CD4-positive, alpha-beta T cell treated with Interleukin-15 for 1 hour (primary cell): ENCODE results near the gene SCRG1.

ENCODE experiments used
- DNase-seq: peaks from one replicate; pipeline ENCODE4 v3.0.0-alpha.2; 2020

Gene SCRG1

GRCh38 chr4:173398779-173399415 lies at the start of gene SCRG1:
Gene SCRG1, minus strand, starts transcription at chr4:173399116. Its CDS starts 7,702 bp downstream, at chr4:173391414.
- DNase-seq: no peak

- DNase-seq: no peak
These were observed 49.2 kb upstream of the SCRG1 start for GRCh38 chr4:173448103-173448502.

- DNase-seq: no peak
These were observed 47.5 kb upstream of the SCRG1 start for GRCh38 chr4:173446416-173446815.

GRCh38 chr4:173443121-173443520 lies 44.2 kb upstream of the SCRG1 start:
- no peak for DNase-seq

- DNase-seq: no peak
These were observed 43.5 kb upstream of the SCRG1 start for GRCh38 chr4:173442223-173442932.

GRCh38 chr4:173440888-173441287 lies 42.0 kb upstream of the SCRG1 start:
- DNase-seq: no peak

GRCh38 chr4:173436771-173437265 lies 37.9 kb upstream of the SCRG1 start:
- DNase-seq: no peak

- no peak for DNase-seq
These were observed 37.2 kb upstream of the SCRG1 start for GRCh38 chr4:173436149-173436579.

- DNase-seq: no peak
These were observed 35.3 kb upstream of the SCRG1 start for GRCh38 chr4:173434231-173434630.

- no peak for DNase-seq
These were observed 34.5 kb upstream of the SCRG1 start for GRCh38 chr4:173433447-173433846.

- DNase-seq: no peak
These were observed 33.5 kb upstream of the SCRG1 start for GRCh38 chr4:173432430-173432829.

GRCh38 chr4:173426064-173426463 lies 27.1 kb upstream of the SCRG1 start:
- DNase-seq: no peak

- no peak for DNase-seq
These were observed 26.2 kb upstream of the SCRG1 start for GRCh38 chr4:173424899-173425805.

GRCh38 chr4:173420801-173421200 lies 21.9 kb upstream of the SCRG1 start:
- DNase-seq: no peak

- no peak for DNase-seq
These were observed 21.4 kb upstream of the SCRG1 start for GRCh38 chr4:173420324-173420752.

GRCh38 chr4:173418639-173419038 lies 19.7 kb upstream of the SCRG1 start:
- peak; percentile 19 for DNase-seq

GRCh38 chr4:173417833-173418232 lies 18.9 kb upstream of the SCRG1 start:
- DNase-seq: no peak

GRCh38 chr4:173415885-173416653 lies 17.2 kb upstream of the SCRG1 start:
- DNase-seq: peak; percentile 69

- no peak for DNase-seq
These were observed 16.2 kb upstream of the SCRG1 start for GRCh38 chr4:173415092-173415491.

- DNase-seq: no peak
These were observed 15.5 kb upstream of the SCRG1 start for GRCh38 chr4:173414456-173414855.

- no peak for DNase-seq
These were observed 14.1 kb upstream of the SCRG1 start for GRCh38 chr4:173413036-173413435.

- no peak for DNase-seq
These were observed 12.3 kb upstream of the SCRG1 start for GRCh38 chr4:173411106-173411693.
